H1 (cell line): ENCODE data around the gene PPIB. TPM values are rescaled to one million over a fixed set of nuclear protein-coding genes. Genes with fewer than 3 reads are reported as not detected.

Source experiments
- CTCF ChIA-PET: fragments of 300-600 bp; sonication (Branson Sonifier 250); formaldehyde crosslinking; loops from one replicate; lab custom pipeline; 2021; ENCODE audit not compliant: partially characterized antibody; lab: Charles Lee
- POLR2A ChIA-PET: fragments of 300-600 bp; sonication (Branson Sonifier 250); formaldehyde crosslinking; loops from one replicate; lab custom pipeline; 2021; ENCODE audit warnings: inconsistent platforms; ENCODE audit not compliant: partially characterized antibody; lab: Charles Lee
- DNase-seq, 2 experiments: peaks; one replicate each; pipeline versions ENCODE4 v3.0.0 to v3.0.0-alpha.2; 2010 to 2022; ENCODE audit warnings: low spot score in 2 of 2, low read depth in 1 of 2, mixed read lengths in 1 of 2
- FAIRE-seq: peaks from 2 replicates; lab custom pipeline; 2011; peaks lifted over from hg19 to GRCh38; lab: Jason Lieb, UNC
- H2AFZ ChIP-seq: 2 replicates; pipeline ENCODE4 v1.8.1; 2012; ENCODE audit warnings: low read length, inconsistent platforms
- H2AK5ac ChIP-seq: 2 replicates; pipeline ENCODE4 v1.6.1; 2013; ENCODE audit warnings: low read depth, low read length
- H2BK120ac ChIP-seq: replicated peaks from 2 replicates; pipeline ENCODE3; 2013; ENCODE audit warnings: low read depth, low read length, inconsistent platforms
- H2BK12ac ChIP-seq: 2 replicates; pipeline ENCODE4 v1.6.1; 2013; ENCODE audit warnings: low read depth, low read length
- H2BK15ac ChIP-seq: 2 replicates; pipeline ENCODE4 v1.6.1; 2013; ENCODE audit warnings: low read length
- H2BK20ac ChIP-seq: 2 replicates; pipeline ENCODE4 v1.6.1; 2013; ENCODE audit warnings: low read length
- H2BK5ac ChIP-seq: 2 replicates; pipeline ENCODE4 v1.6.1; 2013; ENCODE audit warnings: low read depth, low read length
- H3K14ac ChIP-seq: 2 replicates; pipeline ENCODE4 v1.6.1; 2013; ENCODE audit warnings: inconsistent platforms; ENCODE audit not compliant: insufficient read length
- H3K18ac ChIP-seq: 2 replicates; pipeline ENCODE4 v1.6.1; 2013; ENCODE audit warnings: low read length; ENCODE audit errors: extremely low read depth
- H3K23ac ChIP-seq: 2 replicates; pipeline ENCODE4 v1.6.1; 2013; ENCODE audit warnings: inconsistent platforms; ENCODE audit not compliant: insufficient read length
- H3K23me2 ChIP-seq: 2 replicates; pipeline ENCODE4 v1.6.1; 2013; ENCODE audit warnings: low read depth, low read length
- H3K27ac ChIP-seq: 2 replicates; pipeline ENCODE4 v1.6.1; 2011; ENCODE audit warnings: low read depth, low read length, inconsistent platforms
- H3K27me3 ChIP-seq, 4 experiments: replicated peaks in 1 of 4; 1 replicate in 1 of 4; 2 replicates in 3 of 4; pipeline versions ENCODE4 v1.6.1 to v1.8.1; 2011 to 2013; ENCODE audit warnings: low read length in 3 of 4, mild to moderate bottlenecking in 3 of 4, inconsistent platforms in 2 of 4, mixed read lengths in 2 of 4, moderate library complexity in 1 of 4; ENCODE audit not compliant: control insufficient read depth in 3 of 4, insufficient read depth in 3 of 4; ENCODE audit errors: extremely low read depth in 1 of 4
- H3K36me3 ChIP-seq, 4 experiments: 2 replicates each; pipeline versions ENCODE4 v1.6.1 to v1.8.1; 2011 to 2013; ENCODE audit warnings: mild to moderate bottlenecking in 4 of 4, low read length in 3 of 4, moderate library complexity in 2 of 4, control low read depth in 1 of 4, inconsistent platforms in 1 of 4; ENCODE audit not compliant: insufficient read depth in 4 of 4, control insufficient read depth in 2 of 4
- H3K4ac ChIP-seq: replicated peaks from 2 replicates; pipeline ENCODE3; 2013; ENCODE audit warnings: low read length, low read depth, mixed read lengths, inconsistent platforms; ENCODE audit not compliant: insufficient read length
- H3K4me1 ChIP-seq, 4 experiments: replicated peaks in 1 of 4; 1 replicate in 1 of 4; 2 replicates in 3 of 4; pipeline versions ENCODE4 v1.6.1 to v1.8.1; 2011 to 2013; ENCODE audit warnings: low read length in 3 of 4, inconsistent platforms in 2 of 4, mixed read lengths in 1 of 4; ENCODE audit not compliant: insufficient read depth in 4 of 4, control insufficient read depth in 3 of 4
- H3K4me2 ChIP-seq, 2 experiments: 2 replicates each; pipeline versions ENCODE4 v1.6.1 to v1.8.1; 2011 to 2013; ENCODE audit warnings: low read depth in 2 of 2, low read length in 2 of 2, control low read depth in 1 of 2, inconsistent platforms in 1 of 2, mild to moderate bottlenecking in 1 of 2; ENCODE audit not compliant: insufficient read depth in 1 of 2
- H3K4me3 ChIP-seq, 4 experiments: fragments of 200-600, 300-600 bp in 1 of 4; sonication (generic), shearing (Covaris generic), sonication (Bioruptor Twin) in 1 of 4; 2 replicates each; pipeline versions ENCODE4 v1.5.1 to v1.8.1; 2011 to 2016; ENCODE audit warnings: low read length in 4 of 4, low read depth in 3 of 4, control low read depth in 2 of 4, inconsistent platforms in 2 of 4, mild to moderate bottlenecking in 2 of 4, mixed read lengths in 1 of 4, moderate library complexity in 1 of 4; ENCODE audit not compliant: insufficient read depth in 2 of 4; ENCODE audit errors: extremely low read depth in 1 of 4
- H3K56ac ChIP-seq: replicated peaks from 2 replicates; pipeline ENCODE3; 2013; ENCODE audit warnings: low read depth, mild to moderate bottlenecking, mixed read lengths, low read length, inconsistent platforms; ENCODE audit not compliant: insufficient read length
- H3K79me1 ChIP-seq: 2 replicates; pipeline ENCODE4 v1.6.1; 2013; ENCODE audit warnings: low read depth, low read length, control low read depth
- H3K79me2 ChIP-seq, 2 experiments: 2 replicates each; pipeline versions ENCODE4 v1.6.1 to v1.8.1; 2012 to 2013; ENCODE audit warnings: low read length in 2 of 2, mild to moderate bottlenecking in 2 of 2, inconsistent platforms in 1 of 2; ENCODE audit not compliant: insufficient read depth in 2 of 2, control insufficient read depth in 1 of 2
- H3K9ac ChIP-seq, 4 experiments: replicated peaks in 1 of 4; 1 replicate in 1 of 4; 2 replicates in 3 of 4; pipeline versions ENCODE4 v1.6.1 to v1.8.1; 2011 to 2013; ENCODE audit warnings: low read depth in 3 of 4, low read length in 3 of 4, control low read depth in 2 of 4, mild to moderate bottlenecking in 2 of 4, moderate library complexity in 2 of 4, inconsistent platforms in 1 of 4; ENCODE audit errors: extremely low read depth in 1 of 4
- H3K9me3 ChIP-seq, 2 experiments: 2 replicates each; pipeline versions ENCODE4 v1.6.1 to v1.8.1; 2012 to 2013; ENCODE audit warnings: mild to moderate bottlenecking in 2 of 2, moderate library complexity in 2 of 2, control low read depth in 1 of 2, inconsistent platforms in 1 of 2, low read depth in 1 of 2, low read length in 1 of 2, mixed read lengths in 1 of 2; ENCODE audit not compliant: insufficient read depth in 2 of 2
- H4K20me1 ChIP-seq, 2 experiments: replicated peaks in 1 of 2; 2 replicates each; pipeline versions ENCODE3 to v1.8.1; 2011 to 2013; ENCODE audit warnings: inconsistent platforms in 2 of 2, low read length in 2 of 2, mild to moderate bottlenecking in 1 of 2; ENCODE audit not compliant: insufficient read depth in 2 of 2, control insufficient read depth in 1 of 2
- H4K5ac ChIP-seq: 2 replicates; pipeline ENCODE4 v1.6.1; 2013; ENCODE audit warnings: low read length, low read depth, mixed read lengths, inconsistent platforms; ENCODE audit not compliant: insufficient read length
- H4K8ac ChIP-seq: 2 replicates; pipeline ENCODE4 v1.8.0; 2013; ENCODE audit warnings: mild to moderate bottlenecking, moderate library complexity, low read length, inconsistent platforms; ENCODE audit not compliant: insufficient read depth; ENCODE audit errors: extremely low read depth
- H4K91ac ChIP-seq: replicated peaks from 2 replicates; pipeline ENCODE3; 2013; ENCODE audit warnings: low read length, mixed read lengths, inconsistent platforms; ENCODE audit not compliant: insufficient read length
- CBX5 ChIP-seq: fragments of 300-800, 300-1000 bp; sonication (generic); IDR thresholded peaks from 2 replicates; pipeline ENCODE4 v1.7.1; 2016; ENCODE audit warnings: antibody characterized with exemption, low read length, low read depth
- CEBPB ChIP-seq: IDR thresholded peaks from 2 replicates; pipeline ENCODE4 v1.6.1; 2012; ENCODE audit warnings: low read depth, low read length
- CHD1 ChIP-seq: IDR thresholded peaks from 2 replicates; pipeline ENCODE4 v1.6.1; 2012; ENCODE audit warnings: low read depth, low read length, improper control_type of control experiment
- CTBP2 ChIP-seq: IDR thresholded peaks from 2 replicates; pipeline ENCODE4 v1.7.0; 2011; ENCODE audit warnings: borderline replicate concordance, mild to moderate bottlenecking, moderate library complexity, mixed read lengths, low read length; ENCODE audit not compliant: insufficient read depth, insufficient read length
- HDAC2 ChIP-seq, 2 experiments: fragments of 300-600 bp in 1 of 2; sonication (generic) in 1 of 2; IDR thresholded peaks; 2 replicates each; pipeline ENCODE4 v1.6.1; 2011 to 2012; ENCODE audit warnings: low read depth in 2 of 2, low read length in 2 of 2, mild to moderate bottlenecking in 2 of 2, moderate library complexity in 2 of 2, borderline replicate concordance in 1 of 2, inconsistent platforms in 1 of 2
- HDAC6 ChIP-seq: IDR thresholded peaks from one replicate; pipeline ENCODE4 v1.7.1; 2012; ENCODE audit warnings: low read depth, mild to moderate bottlenecking, inconsistent platforms, low read length, moderate library complexity
- JUND ChIP-seq: IDR thresholded peaks from 2 replicates; pipeline ENCODE4 v1.6.1; 2011; ENCODE audit warnings: mild to moderate bottlenecking, improper control_type of control experiment, low read length
- KDM4A ChIP-seq: IDR thresholded peaks from one replicate; pipeline ENCODE4 v1.7.1; 2012; ENCODE audit warnings: low read depth, mild to moderate bottlenecking, moderate library complexity, low read length, inconsistent platforms; ENCODE audit not compliant: severe bottlenecking
- SAP30 ChIP-seq: fragments of 300-600 bp; sonication (generic); IDR thresholded peaks from 2 replicates; pipeline ENCODE4 v1.7.1; 2012; ENCODE audit warnings: low read length, moderate library complexity, mild to moderate bottlenecking, inconsistent platforms; ENCODE audit not compliant: insufficient read depth, insufficient replicate concordance
- SIX5 ChIP-seq: IDR thresholded peaks from 2 replicates; pipeline ENCODE4 v1.6.1; 2011; ENCODE audit warnings: mild to moderate bottlenecking, low read depth, low read length
- TAF7 ChIP-seq: optimal IDR thresholded peaks from 2 replicates; pipeline ENCODE3; 2011; ENCODE audit warnings: low read depth, mild to moderate bottlenecking, inconsistent platforms, low read length, moderate library complexity, borderline replicate concordance
- TEAD4 ChIP-seq: IDR thresholded peaks from 2 replicates; pipeline ENCODE4 v1.6.1; 2012; ENCODE audit warnings: low read depth, low read length, inconsistent platforms, mixed read lengths
- WGBS, 2 experiments: shearing (Covaris generic) in 1 of 2; methylation state at CpG; one replicate each; pipeline versions ENCODE4 v1.1.6 to v1.1.7; 2013 to 2015; ENCODE audit warnings: low lambda C conversion rate in 2 of 2, mixed read lengths in 2 of 2, inconsistent platforms in 1 of 2, low coverage in 1 of 2, missing lambda C conversion rate in 1 of 2; ENCODE audit not compliant: insufficient replicate concordance in 2 of 2, insufficient coverage in 1 of 2, insufficient read length in 1 of 2; ENCODE audit errors: extremely low coverage in 1 of 2, missing lambda C conversion rate in 1 of 2; 5-methylcytosine and 5-hydroxymethylcytosine counted together
- polyA plus RNA-seq, 7 experiments: library from polyadenylated mRNA; depleted of rRNA in 3 of 7; stranded (reverse) in 5 of 7; unstranded in 2 of 7; fragments of >200 nt in 5 of 7; fragments of 200-250 nt in 2 of 7; gene quantifications; 1 replicate in 5 of 7; 2 replicates in 1 of 7; 4 replicates in 1 of 7; pipeline versions ENCODE4 v1.2.1 to v1.2.3, GENCODE V29; 2011 to 2013; ENCODE audit warnings: missing spikeins in 2 of 7, mixed read lengths in 2 of 7
- total RNA-seq: library from RNA; stranded (reverse); fragmentation: NEBNext Ultra II Directional; extraction: Animal tissue kit (Norgen Biotek cat#: 25700); gene quantifications from 2 replicates; pipeline ENCODE4 v1.2.1, GENCODE V29; 2021

Gene PPIB
- total and polyA plus RNA-seq, 2 of the 8 experiments (the other 6 are each of a cell fraction or from before 2014, with no cell fraction given) = 558 to 579 TPM

DNA sequence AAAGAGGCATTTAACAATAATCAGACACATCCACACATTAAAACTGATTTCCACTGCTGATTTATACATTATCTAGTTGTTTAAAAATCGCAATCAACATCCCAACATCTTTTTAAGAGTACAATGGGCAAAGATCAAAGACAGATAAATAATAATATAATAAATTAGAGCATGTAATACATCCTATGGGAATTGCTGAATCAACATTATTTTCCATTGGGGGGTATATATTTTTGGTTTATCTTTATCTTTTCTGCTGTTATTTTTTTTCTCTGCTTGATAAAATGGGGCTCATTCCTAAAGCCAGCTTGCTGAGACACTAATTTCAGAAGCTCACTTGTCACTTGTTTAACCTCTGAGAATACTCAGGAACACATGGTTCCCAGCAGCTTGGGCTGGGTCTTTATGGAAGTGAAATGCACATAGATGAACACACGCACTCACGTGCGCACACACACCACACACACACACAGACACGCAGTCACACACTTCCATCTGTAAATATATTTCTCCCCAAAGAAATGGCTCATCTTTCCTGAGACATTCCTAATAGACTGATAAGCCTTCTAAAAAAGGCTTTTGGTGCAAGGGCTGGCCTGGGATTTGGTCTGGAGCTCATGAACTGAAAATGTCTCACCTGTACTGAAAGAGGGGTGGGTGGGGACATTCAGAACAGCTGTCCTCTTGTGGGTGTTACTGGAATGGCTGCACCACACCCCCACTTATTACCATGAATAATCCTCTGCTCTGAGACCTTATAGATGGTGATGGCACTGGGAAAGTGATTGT, 3.5 kb upstream of the PPIB start:
- DNase-seq (no peak), FAIRE-seq (no peak)
- Histone ChIP-seq H2BK12ac (no peak overlapping the region), H3K23ac (no peak overlapping the region), H4K91ac (no peak overlapping the region), H3K9ac (no peak overlapping the region), H2AFZ (no peak overlapping the region), H2BK5ac (no peak overlapping the region), H2BK15ac (no peak overlapping the region), H3K4ac (no peak overlapping the region), H2BK120ac (no peak overlapping the region), H3K23me2 (peaks cover 3% of the 10 kb centered on the region; the same call in 1 of the 2 replicates), H3K4me1 (peaks cover 0 to 13% (median 5%) of the 10 kb centered on the region in 4 experiments), H3K79me2 (peaks cover 0 to 9% of the 10 kb centered on the region in 2 experiments; a peak in 2 of 4 replicates), H3K36me3 (peaks cover 0 to 3% (median under 1%) of the 10 kb centered on the region in 4 experiments; a peak in 2 of 8 replicates), H3K9me3 (no peaks in the 10 kb centered on the region), H3K79me1 (no peaks in the 10 kb centered on the region), H2BK20ac (no peak overlapping the region), H3K14ac (no peak overlapping the region), H4K5ac (no peak overlapping the region), H3K18ac (no peak overlapping the region), H3K27me3 (no peaks in the 10 kb centered on the region), H3K56ac (no peak overlapping the region), H2AK5ac (no peak overlapping the region), H4K20me1 (peaks cover 0 to 1% of the 10 kb centered on the region in 2 experiments), H4K8ac (no peak overlapping the region), H3K27ac (no peak overlapping the region), H3K4me3 (no peak overlapping the region), H3K4me2 (no peak overlapping the region)
- 93% methylated on average over 5 of the region's 5 CpGs; no CpG with 5 or more reads in 1 of the 2 experiments for WGBS, 2 experiments
- ChIA-PET CTCF (interaction anchor here (0.7 to 0.9 kb wide), 2 partner anchors 19 to 517 kb away, joined by 3 read pairs; no protein-coding TSS in a partner anchor), POLR2A (interaction anchor here (0.6 to 0.7 kb wide), 2 partner anchors 10 to 21 kb away, joined by 3 read pairs; no protein-coding TSS in a partner anchor)
- TF ChIP-seq KDM4A (no peak), SAP30 (no peak), SIX5 (no peak), JUND (no peak), TEAD4 (no peak), HDAC2 (IDR thresholded peaks at IDR 0.05; ENCODE audit: borderline replicate concordance in 1 of 2, low read depth in 2 of 2, low read length in 2 of 2) (no peak), HDAC6 (no peak), CEBPB (no peak), CBX5 (no peak), CHD1 (no peak), CTBP2 (no peak), TAF7 (no peak)
